NT2/D1 (cell line): ENCODE measurements around the gene LZTS3.

ENCODE experiments used
- DNase-seq: peaks from one replicate; pipeline ENCODE4 v3.0.0-alpha.2; 2011; ENCODE audit warnings: low read depth, low spot score
- H3K27me3 ChIP-seq: 2 replicates; pipeline ENCODE4 v1.6.0; 2011; ENCODE audit warnings: mild to moderate bottlenecking; ENCODE audit not compliant: insufficient read length, insufficient read depth
- H3K36me3 ChIP-seq: 2 replicates; pipeline ENCODE4 v1.6.1; 2011; ENCODE audit warnings: mild to moderate bottlenecking, low read length, mixed read lengths; ENCODE audit not compliant: insufficient read depth, insufficient read length
- H3K4me1 ChIP-seq: 2 replicates; pipeline ENCODE4 v1.5.1; 2011; ENCODE audit not compliant: insufficient read depth, insufficient read length
- H3K4me3 ChIP-seq: 2 replicates; pipeline ENCODE4 v1.5.1; 2011; ENCODE audit warnings: low read depth; ENCODE audit not compliant: insufficient read length
- H3K9ac ChIP-seq: 2 replicates; pipeline ENCODE4 v1.6.0; 2011; ENCODE audit warnings: low read depth; ENCODE audit not compliant: insufficient read length
- H3K9me3 ChIP-seq: 2 replicates; pipeline ENCODE4 v1.5.1; 2011; ENCODE audit warnings: mild to moderate bottlenecking, low read length; ENCODE audit not compliant: insufficient read depth
- SUZ12 ChIP-seq: IDR thresholded peaks from 2 replicates; pipeline ENCODE4 v1.6.1; 2011; ENCODE audit not compliant: insufficient read length, insufficient read depth; ENCODE audit errors: extremely low read depth
- YY1 ChIP-seq: IDR thresholded peaks from 2 replicates; pipeline ENCODE4 v1.6.1; 2011; ENCODE audit not compliant: insufficient read length, insufficient read depth
- ZNF274 ChIP-seq: IDR thresholded peaks from 2 replicates; pipeline ENCODE4 v1.6.1; 2011; ENCODE audit warnings: mild to moderate bottlenecking, low read depth, low read length

LZTS3 gene

GRCh38 chr20:3164763-3165410 is 8.5 kb downstream of the LZTS3 start:
- Histone ChIP-seq H3K9me3 (no peaks in the 10 kb centered on the region), H3K36me3 (peaks cover 13% of the 10 kb centered on the region), H3K4me3 (no peak overlapping the region), H3K4me1 (peaks cover 10% of the 10 kb centered on the region), H3K27me3 (peaks cover 5% of the 10 kb centered on the region), H3K9ac (no peak overlapping the region)
- TF ChIP-seq SUZ12 (no peak), ZNF274 (no peak), YY1 (no peak)
- no peak for DNase-seq

GRCh38 chr20:3164043-3164762 is 9.1 kb downstream of the LZTS3 start:
- peaks cover 13% of the 10 kb centered on the region for H3K36me3 ChIP-seq
- H3K27me3 ChIP-seq, result peaks cover 4% of the 10 kb centered on the region
- no peak overlapping the region for H3K4me3 ChIP-seq
- TF ChIP-seq YY1 (no peak), ZNF274 (no peak), SUZ12 (no peak)
- no peak overlapping the region for H3K9ac ChIP-seq
- peaks cover 10% of the 10 kb centered on the region for H3K4me1 ChIP-seq
- no peaks in the 10 kb centered on the region for H3K9me3 ChIP-seq
- DNase-seq, result no peak

GRCh38 chr20:3163099-3164042 is 10.0 kb downstream of the LZTS3 start:
- Histone ChIP-seq H3K36me3 (peaks cover 13% of the 10 kb centered on the region), H3K9me3 (no peaks in the 10 kb centered on the region)
- no peak for DNase-seq

GRCh38 chr20:3162080-3162611 is 11.2 kb downstream of the LZTS3 start:
- H3K4me3 ChIP-seq, result no peak overlapping the region
- no peaks in the 10 kb centered on the region for H3K9me3 ChIP-seq
- H3K27me3 ChIP-seq, result no peaks in the 10 kb centered on the region
- no peak overlapping the region for H3K9ac ChIP-seq
- TF ChIP-seq SUZ12, result no peak
- TF ChIP-seq ZNF274, result no peak
- no peak for TF ChIP-seq YY1
- peaks cover 3% of the 10 kb centered on the region for H3K4me1 ChIP-seq
- no peak for DNase-seq
- H3K36me3 ChIP-seq, result peaks cover 13% of the 10 kb centered on the region

More at GRCh38 chr20:3163099-3164042, 10.0 kb downstream of the LZTS3 start:
- Histone ChIP-seq H3K27me3 (no peaks in the 10 kb centered on the region), H3K9ac (no peak overlapping the region), H3K4me1 (peaks cover 4% of the 10 kb centered on the region), H3K4me3 (no peak overlapping the region)
- TF ChIP-seq SUZ12 (no peak), ZNF274 (no peak), YY1 (no peak)

- no peak overlapping the region for H3K9ac ChIP-seq
- TF ChIP-seq SUZ12, result no peak
- H3K9me3 ChIP-seq, result no peaks in the 10 kb centered on the region
- H3K4me3 ChIP-seq, result no peak overlapping the region
- H3K4me1 ChIP-seq, result peaks cover 3% of the 10 kb centered on the region
- peaks cover 16% of the 10 kb centered on the region for H3K36me3 ChIP-seq
- no peaks in the 10 kb centered on the region for H3K27me3 ChIP-seq
- no peak for DNase-seq
These were observed 11.9 kb downstream of the LZTS3 start for GRCh38 chr20:3161316-3162079.

GRCh38 chr20:3160418-3160817 is 12.9 kb downstream of the LZTS3 start:
- TF ChIP-seq SUZ12, result no peak
- no peak for TF ChIP-seq YY1
- no peak for TF ChIP-seq ZNF274
- H3K4me1 ChIP-seq, result peaks cover 3% of the 10 kb centered on the region
- H3K9ac ChIP-seq, result no peak overlapping the region
- no peaks in the 10 kb centered on the region for H3K9me3 ChIP-seq
- H3K4me3 ChIP-seq, result peak overlapping the region; percentile 96
- no peaks in the 10 kb centered on the region for H3K27me3 ChIP-seq
- no peak for DNase-seq
- peaks cover 12% of the 10 kb centered on the region for H3K36me3 ChIP-seq
